Astrocyte (in vitro differentiated cells and primary cell): ENCODE results near the gene ITPK1. TPM values are rescaled to one million over a fixed set of nuclear protein-coding genes. Genes with fewer than 3 reads are reported as not detected.

ENCODE experiments used
- DNase-seq: peaks from one replicate; pipeline ENCODE4 v3.0.0-alpha.2; 2010; ENCODE audit warnings: low read depth
- FAIRE-seq: peaks from 2 replicates; lab custom pipeline; 2011; peaks lifted over from hg19 to GRCh38; lab: Jason Lieb, UNC
- H2AFZ ChIP-seq: 2 replicates; pipeline ENCODE4 v1.6.0; 2012; ENCODE audit warnings: low read depth, low read length, inconsistent platforms
- H3K27ac ChIP-seq: 2 replicates; pipeline ENCODE4 v1.5.1; 2011; ENCODE audit warnings: low read depth, low read length, inconsistent platforms
- H3K27me3 ChIP-seq: 2 replicates; pipeline ENCODE4 v1.6.0; 2011; ENCODE audit warnings: low read length, inconsistent platforms; ENCODE audit not compliant: insufficient read depth
- H3K36me3 ChIP-seq: 2 replicates; pipeline ENCODE4 v1.5.1; 2011; ENCODE audit warnings: low read length, inconsistent platforms; ENCODE audit not compliant: insufficient read depth
- H3K4me1 ChIP-seq: 2 replicates; pipeline ENCODE4 v1.5.1; 2011; ENCODE audit warnings: low read length, inconsistent platforms; ENCODE audit not compliant: insufficient read depth
- H3K4me2 ChIP-seq: 2 replicates; pipeline ENCODE4 v1.6.0; 2012; ENCODE audit warnings: low read length, inconsistent platforms
- H3K4me3 ChIP-seq: 2 replicates; pipeline ENCODE4 v1.5.1; 2011; ENCODE audit warnings: low read depth, mild to moderate bottlenecking, low read length, inconsistent platforms; ENCODE audit not compliant: insufficient read depth
- H3K79me2 ChIP-seq: 2 replicates; pipeline ENCODE4 v1.6.0; 2012; ENCODE audit warnings: mild to moderate bottlenecking, low read length, inconsistent platforms; ENCODE audit not compliant: insufficient read depth
- H3K9ac ChIP-seq: 2 replicates; pipeline ENCODE4 v1.6.0; 2012; ENCODE audit warnings: mild to moderate bottlenecking, low read length, inconsistent platforms
- H3K9me3 ChIP-seq: 2 replicates; pipeline ENCODE4 v1.5.1; 2012; ENCODE audit warnings: low read depth, mild to moderate bottlenecking, low read length, inconsistent platforms; ENCODE audit not compliant: insufficient read depth
- H4K20me1 ChIP-seq: 2 replicates; pipeline ENCODE4 v1.6.0; 2012; ENCODE audit warnings: low read length, inconsistent platforms; ENCODE audit not compliant: insufficient read depth
- H3K27ac Mint-ChIP-seq: one replicate; pipeline ENCODE4 v1.8.0; 2021; ENCODE audit warnings: mild to moderate bottlenecking, mixed read lengths; ENCODE audit not compliant: unreplicated experiment
- H3K27me3 Mint-ChIP-seq: one replicate; pipeline ENCODE4 v1.8.0; 2021; ENCODE audit warnings: low read depth, mixed read lengths; ENCODE audit not compliant: unreplicated experiment
- H3K36me3 Mint-ChIP-seq: one replicate; pipeline ENCODE4 v1.8.0; 2021; ENCODE audit warnings: low read depth, mixed read lengths; ENCODE audit not compliant: unreplicated experiment
- H3K4me1 Mint-ChIP-seq: one replicate; pipeline ENCODE4 v1.8.0; 2021; ENCODE audit warnings: low read depth, mixed read lengths; ENCODE audit not compliant: unreplicated experiment
- H3K4me3 Mint-ChIP-seq: one replicate; pipeline ENCODE4 v1.8.0; 2021; ENCODE audit warnings: mild to moderate bottlenecking, moderate library complexity, mixed read lengths; ENCODE audit not compliant: unreplicated experiment
- H3K9me3 Mint-ChIP-seq: one replicate; pipeline ENCODE4 v1.8.0; 2021; ENCODE audit warnings: mild to moderate bottlenecking, mixed read lengths; ENCODE audit not compliant: unreplicated experiment
- CTCF ChIP-seq: IDR thresholded peaks from 2 replicates; pipeline ENCODE4 v1.5.1; 2011; ENCODE audit warnings: low read depth, mild to moderate bottlenecking, inconsistent platforms, low read length, moderate library complexity; ENCODE audit not compliant: insufficient read depth
- EZH2 ChIP-seq: IDR thresholded peaks from 2 replicates; pipeline ENCODE4 v1.6.1; 2012; ENCODE audit warnings: mild to moderate bottlenecking, low read length, inconsistent platforms; ENCODE audit not compliant: insufficient read depth
- total RNA-seq: library from RNA; stranded (reverse); gene quantifications from 2 replicates; pipeline ENCODE4 v1.2.1, GENCODE V29; 2021

ITPK1 gene
- total RNA-seq, 1 donor from 2014 or later: 13.0 TPM

GRCh38 chr14:92914087-92914656, 201.6 kb downstream of the ITPK1 start:
- Histone ChIP-seq H3K36me3 (no peaks in the 10 kb centered on the region), H4K20me1 (no peaks in the 10 kb centered on the region), H3K27me3 (peaks cover 7% of the 10 kb centered on the region), H3K4me2 (no peak overlapping the region), H3K27ac (no peak overlapping the region), H3K9ac (no peak overlapping the region), H2AFZ (no peak overlapping the region), H3K79me2 (no peaks in the 10 kb centered on the region), H3K4me1 (no peaks in the 10 kb centered on the region), H3K9me3 (no peaks in the 10 kb centered on the region), H3K4me3 (no peak overlapping the region)
- no peaks in the 10 kb centered on the region for H3K36me3 Mint-ChIP-seq
- H3K27me3 Mint-ChIP-seq: peaks cover 48% of the 10 kb centered on the region
- FAIRE-seq (no peak), DNase-seq (peak; percentile 10)
- no peaks in the 10 kb centered on the region for H3K4me1 Mint-ChIP-seq
- no peak overlapping the region for H3K4me3 Mint-ChIP-seq
- no peak for TF ChIP-seq CTCF
- TF ChIP-seq EZH2: no peak
- H3K9me3 Mint-ChIP-seq: peaks cover 5% of the 10 kb centered on the region
- H3K27ac Mint-ChIP-seq: no peak overlapping the region

GRCh38 chr14:92907316-92907911, 208.3 kb downstream of the ITPK1 start:
- Histone ChIP-seq H3K36me3 (no peaks in the 10 kb centered on the region), H3K4me3 (no peak overlapping the region), H3K9me3 (no peaks in the 10 kb centered on the region), H3K27me3 (peaks cover 14% of the 10 kb centered on the region), H3K27ac (no peak overlapping the region), H3K79me2 (no peaks in the 10 kb centered on the region), H2AFZ (no peak overlapping the region), H3K4me1 (no peaks in the 10 kb centered on the region), H4K20me1 (no peaks in the 10 kb centered on the region), H3K4me2 (no peak overlapping the region), H3K9ac (no peak overlapping the region)
- no peak overlapping the region for H3K4me3 Mint-ChIP-seq
- H3K27ac Mint-ChIP-seq: no peak overlapping the region
- peaks cover 3% of the 10 kb centered on the region for H3K9me3 Mint-ChIP-seq
- peaks cover 29% of the 10 kb centered on the region for H3K27me3 Mint-ChIP-seq
- TF ChIP-seq EZH2: no peak
- H3K4me1 Mint-ChIP-seq: no peaks in the 10 kb centered on the region
- no peaks in the 10 kb centered on the region for H3K36me3 Mint-ChIP-seq
- FAIRE-seq (no peak), DNase-seq (no peak)

- H3K4me1 ChIP-seq: no peaks in the 10 kb centered on the region
- Mint-ChIP-seq H3K27me3 (peaks cover 33% of the 10 kb centered on the region), H3K27ac (no peak overlapping the region), H3K4me1 (no peaks in the 10 kb centered on the region), H3K36me3 (no peaks in the 10 kb centered on the region), H3K9me3 (peaks cover 3% of the 10 kb centered on the region), H3K4me3 (no peak overlapping the region)
- no peak overlapping the region for H3K4me3 ChIP-seq
- DNase-seq (no peak), FAIRE-seq (no peak)
- H3K4me2 ChIP-seq: no peak overlapping the region
- no peaks in the 10 kb centered on the region for H4K20me1 ChIP-seq
- H3K27me3 ChIP-seq: peaks cover 16% of the 10 kb centered on the region
- H3K9ac ChIP-seq: no peak overlapping the region
- H2AFZ ChIP-seq: no peak overlapping the region
- H3K9me3 ChIP-seq: no peaks in the 10 kb centered on the region
- TF ChIP-seq CTCF (no peak), EZH2 (no peak)
- no peaks in the 10 kb centered on the region for H3K36me3 ChIP-seq
- H3K27ac ChIP-seq: no peak overlapping the region
- H3K79me2 ChIP-seq: no peaks in the 10 kb centered on the region
Observed at GRCh38 chr14:92906823-92907222, 208.9 kb downstream of the ITPK1 start.
